GM13976 (cell line): ENCODE results near the gene LEFTY2.

ENCODE experiments used
- DNase-seq: peaks from one replicate; pipeline ENCODE4 v3.0.0; 2012; ENCODE audit warnings: low spot score
- in situ Hi-C: fragments of 300-500 bp; cut with MboI; formaldehyde crosslinking; loops from one replicate; pipeline ENCODE4 v1.12.0; 2022; ENCODE audit warnings: low sequenced_read_pairs, mixed read lengths, inconsistent platforms; ENCODE audit not compliant: unreplicated experiment
- TF ChIP-seq, protein P1 (sequence below): IDR thresholded peaks from 2 replicates; pipeline ENCODE4 v1.5.1; 2012; ENCODE audit warnings: borderline replicate concordance, mild to moderate bottlenecking; ENCODE audit not compliant: insufficient read depth; ENCODE audit errors: extremely low read depth, missing control alignments, control extremely low read depth

The LEFTY2 gene

GRCh38 chr1:225962440-225962975, 21.5 kb upstream of the LEFTY2 start:
- peak; percentile 86 for DNase-seq
- TF ChIP-seq, protein P1, sequence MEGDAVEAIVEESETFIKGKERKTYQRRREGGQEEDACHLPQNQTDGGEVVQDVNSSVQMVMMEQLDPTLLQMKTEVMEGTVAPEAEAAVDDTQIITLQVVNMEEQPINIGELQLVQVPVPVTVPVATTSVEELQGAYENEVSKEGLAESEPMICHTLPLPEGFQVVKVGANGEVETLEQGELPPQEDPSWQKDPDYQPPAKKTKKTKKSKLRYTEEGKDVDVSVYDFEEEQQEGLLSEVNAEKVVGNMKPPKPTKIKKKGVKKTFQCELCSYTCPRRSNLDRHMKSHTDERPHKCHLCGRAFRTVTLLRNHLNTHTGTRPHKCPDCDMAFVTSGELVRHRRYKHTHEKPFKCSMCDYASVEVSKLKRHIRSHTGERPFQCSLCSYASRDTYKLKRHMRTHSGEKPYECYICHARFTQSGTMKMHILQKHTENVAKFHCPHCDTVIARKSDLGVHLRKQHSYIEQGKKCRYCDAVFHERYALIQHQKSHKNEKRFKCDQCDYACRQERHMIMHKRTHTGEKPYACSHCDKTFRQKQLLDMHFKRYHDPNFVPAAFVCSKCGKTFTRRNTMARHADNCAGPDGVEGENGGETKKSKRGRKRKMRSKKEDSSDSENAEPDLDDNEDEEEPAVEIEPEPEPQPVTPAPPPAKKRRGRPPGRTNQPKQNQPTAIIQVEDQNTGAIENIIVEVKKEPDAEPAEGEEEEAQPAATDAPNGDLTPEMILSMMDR: peak; percentile 86
- in situ Hi-C loops: no loop called here

DNA sequence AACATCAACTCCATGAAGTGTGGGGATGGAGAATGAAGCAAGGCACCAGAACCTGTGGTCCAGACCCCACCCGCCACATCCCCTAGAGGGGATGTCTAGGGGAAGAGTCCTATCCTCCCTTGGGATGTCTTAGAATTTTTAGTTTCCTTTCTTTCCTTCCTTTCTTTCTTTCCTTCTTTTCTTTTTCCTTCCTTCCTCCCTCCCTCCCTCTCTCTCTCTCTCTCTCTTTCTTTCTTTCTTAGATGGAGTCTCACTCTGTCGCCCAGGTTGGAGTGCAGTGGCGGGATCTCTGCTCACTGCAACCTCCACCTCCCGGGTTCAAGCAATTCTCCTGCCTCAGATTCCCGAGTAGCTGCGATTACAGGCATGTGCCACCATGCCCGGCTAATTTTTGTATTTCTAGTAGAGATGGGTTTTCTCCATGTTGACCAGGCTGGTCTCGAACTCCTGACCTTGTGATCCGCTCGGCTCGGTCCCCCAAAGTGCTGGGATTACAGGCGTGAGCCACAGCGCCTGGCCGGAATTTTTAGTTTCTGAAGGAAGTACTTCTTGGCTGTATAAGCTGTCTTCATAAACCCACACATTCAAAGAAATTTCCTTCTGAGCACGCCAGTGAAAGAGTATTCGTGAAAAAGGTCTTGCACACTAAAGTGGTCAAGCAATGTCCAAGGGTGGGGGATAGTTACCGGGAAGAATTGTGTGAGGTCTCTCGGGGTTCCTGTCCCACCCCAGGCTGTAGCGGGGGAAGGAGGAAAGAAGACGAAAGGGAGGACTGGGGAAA, 20.8 kb upstream of the LEFTY2 start:
- DNase-seq: no peak
- TF ChIP-seq, protein P1: no peak
- in situ Hi-C loops: no loop called here

- in situ Hi-C loops: no loop called here
- TF ChIP-seq, protein P1: no peak
- DNase-seq: no peak
Measured at GRCh38 chr1:225958041-225958440, 17.0 kb upstream of the LEFTY2 start.

- in situ Hi-C loops: no loop called here
- DNase-seq: no peak
- TF ChIP-seq, protein P1: no peak
Measured at GRCh38 chr1:225954753-225955152, 13.7 kb upstream of the LEFTY2 start.

GRCh38 chr1:225953315-225953714, 12.3 kb upstream of the LEFTY2 start:
- TF ChIP-seq, protein P1: no peak
- in situ Hi-C loops: no loop called here
- no peak for DNase-seq

- DNase-seq: no peak
- TF ChIP-seq, protein P1: no peak
- in situ Hi-C loops: no loop called here
Measured at GRCh38 chr1:225950905-225951497, 10.0 kb upstream of the LEFTY2 start.

DNA sequence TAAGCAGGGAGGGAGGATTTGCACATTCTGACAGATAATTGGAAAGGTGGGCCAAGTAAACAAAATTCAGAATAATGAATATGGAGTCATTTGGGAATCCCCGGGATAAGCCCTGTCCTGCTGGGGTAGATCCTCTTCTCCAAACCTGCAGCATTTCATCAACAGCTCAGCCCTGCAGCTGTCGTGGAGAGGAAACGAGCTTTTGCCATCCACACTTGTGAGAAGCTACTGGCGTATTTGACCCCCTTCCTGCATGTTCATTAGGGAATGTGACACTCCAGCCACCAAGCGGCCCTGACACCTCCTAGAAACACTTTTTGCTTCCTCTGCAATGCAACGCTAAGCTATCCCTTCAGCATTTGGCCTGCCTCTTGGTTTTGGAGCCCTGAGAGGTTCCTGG, 8.0 kb upstream of the LEFTY2 start:
- in situ Hi-C loops: no loop called here
- no peak for DNase-seq
- TF ChIP-seq, protein P1: no peak
